Ovary (tissue), 3 donors: ENCODE data around the gene FNBP1.
A peak's percentile ranks its signal among the peaks of the same experiment; 100 is the strongest.

Experiments
- CTCF ChIP-seq, 3 donors: fragments of 450-650 bp in 2 of 3; fragments of 200-600 bp in 1 of 3; IDR thresholded peaks; one replicate each; pipeline versions ENCODE4 v1.5.1 to v1.8.0; 2016 to 2022; ENCODE audit warnings: antibody characterized with exemption in 3 of 3, mild to moderate bottlenecking in 1 of 3
- EP300 ChIP-seq: sonication (generic); formaldehyde crosslinking; IDR thresholded peaks from one replicate; pipeline ENCODE4 v1.6.1; 2017; ENCODE audit warnings: antibody characterized with exemption
- POLR2A ChIP-seq: fragments of 450-650 bp; IDR thresholded peaks from one replicate; pipeline ENCODE4 v1.6.1; 2017; ENCODE audit warnings: antibody characterized with exemption, mild to moderate bottlenecking, moderate library complexity
- donor health status: DM: no; HTN: no; CAD: no.

GRCh38 chr9:130042885-130043653 lies at the start of gene FNBP1:
- TF ChIP-seq CTCF (IDR thresholded peaks at IDR 0.05) (peak in 1 of 3 donors; percentile 3), POLR2A (peak; percentile 75), EP300 (no peak)
